Glutamatergic neuron (in vitro differentiated cells): ENCODE data around the gene CFAP74. TPM values are rescaled to one million over a fixed set of nuclear protein-coding genes. Genes with fewer than 3 reads are reported as not detected.

ENCODE experiments used
- DNase-seq: peaks from one replicate; pipeline ENCODE4 v3.0.0; 2022
- H3K27ac Mint-ChIP-seq: one replicate; pipeline ENCODE4 v1.8.0; 2020; ENCODE audit warnings: mild to moderate bottlenecking, mixed read lengths, inconsistent platforms; ENCODE audit not compliant: unreplicated experiment
- H3K27me3 Mint-ChIP-seq: one replicate; pipeline ENCODE4 v1.8.0; 2020; ENCODE audit warnings: mild to moderate bottlenecking, moderate library complexity, mixed read lengths, inconsistent platforms; ENCODE audit not compliant: unreplicated experiment
- H3K36me3 Mint-ChIP-seq: one replicate; pipeline ENCODE4 v1.8.0; 2020; ENCODE audit warnings: mild to moderate bottlenecking, mixed read lengths, inconsistent platforms; ENCODE audit not compliant: unreplicated experiment
- H3K4me1 Mint-ChIP-seq: one replicate; pipeline ENCODE4 v1.8.0; 2020; ENCODE audit warnings: mild to moderate bottlenecking, low read depth, mixed read lengths, inconsistent platforms; ENCODE audit not compliant: unreplicated experiment
- H3K4me3 Mint-ChIP-seq: one replicate; pipeline ENCODE4 v1.8.0; 2020; ENCODE audit warnings: mild to moderate bottlenecking, mixed read lengths, inconsistent platforms; ENCODE audit not compliant: unreplicated experiment
- H3K9me3 Mint-ChIP-seq: one replicate; pipeline ENCODE4 v1.8.0; 2020; ENCODE audit warnings: mild to moderate bottlenecking, moderate library complexity, mixed read lengths, inconsistent platforms; ENCODE audit not compliant: unreplicated experiment
- CTCF ChIP-seq: fragments of 200-600 bp; sonication (generic); IDR thresholded peaks from one replicate; pipeline ENCODE4 v1.5.0; 2021; ENCODE audit not compliant: partially characterized antibody, unreplicated experiment
- total RNA-seq: library from RNA; stranded (reverse); fragmentation: NEBNext Ultra II Directional; extraction: Animal tissue kit (Norgen Biotek cat#: 25700); gene quantifications from one replicate; pipeline ENCODE4 v1.2.1, GENCODE V29; 2021; ENCODE audit not compliant: unreplicated experiment

CFAP74 gene
- total RNA-seq, 1 donor from 2014 or later, result not detected

- no peaks in the 10 kb centered on the region for H3K4me1 Mint-ChIP-seq
- no peak overlapping the region for H3K27ac Mint-ChIP-seq
- H3K27me3 Mint-ChIP-seq, result peaks cover 5% of the 10 kb centered on the region
- no peak for TF ChIP-seq CTCF
- peaks cover 2% of the 10 kb centered on the region for H3K9me3 Mint-ChIP-seq
- no peaks in the 10 kb centered on the region for H3K36me3 Mint-ChIP-seq
- no peak overlapping the region for H3K4me3 Mint-ChIP-seq
- no peak for DNase-seq
Observed at GRCh38 chr1:1945782-1946393, 57.7 kb downstream of the CFAP74 start.

- no peaks in the 10 kb centered on the region for H3K36me3 Mint-ChIP-seq
- TF ChIP-seq CTCF, result peak; percentile 96
- peaks cover 2% of the 10 kb centered on the region for H3K9me3 Mint-ChIP-seq
- peak overlapping the region; percentile 22 for H3K27ac Mint-ChIP-seq
- H3K4me1 Mint-ChIP-seq, result no peaks in the 10 kb centered on the region
- peaks cover 5% of the 10 kb centered on the region for H3K27me3 Mint-ChIP-seq
- H3K4me3 Mint-ChIP-seq, result no peak overlapping the region
- peak; percentile 84 for DNase-seq
Observed at GRCh38 chr1:1943834-1944570, 59.6 kb downstream of the CFAP74 start.

- H3K4me1 Mint-ChIP-seq, result no peaks in the 10 kb centered on the region
- peaks cover 5% of the 10 kb centered on the region for H3K27me3 Mint-ChIP-seq
- no peak for TF ChIP-seq CTCF
- no peaks in the 10 kb centered on the region for H3K9me3 Mint-ChIP-seq
- no peak overlapping the region for H3K4me3 Mint-ChIP-seq
- DNase-seq, result no peak
- no peak overlapping the region for H3K27ac Mint-ChIP-seq
- no peaks in the 10 kb centered on the region for H3K36me3 Mint-ChIP-seq
Observed at GRCh38 chr1:1942753-1943656, 60.6 kb downstream of the CFAP74 start.

- Mint-ChIP-seq H3K4me1 (no peaks in the 10 kb centered on the region), H3K27me3 (peaks cover 5% of the 10 kb centered on the region), H3K27ac (no peak overlapping the region), H3K9me3 (no peaks in the 10 kb centered on the region), H3K4me3 (no peak overlapping the region), H3K36me3 (no peaks in the 10 kb centered on the region)
- no peak for DNase-seq
- TF ChIP-seq CTCF, result no peak
Observed at GRCh38 chr1:1941868-1942752, 61.5 kb downstream of the CFAP74 start.
